ENCODE measurements around the gene CSPG4.
"Not testable (repeated sequence)": the region's sequence is repeated elsewhere in the genome, so short reads cannot be mapped to it uniquely, and the experiment has no call there.

CSPG4 gene

DNA sequence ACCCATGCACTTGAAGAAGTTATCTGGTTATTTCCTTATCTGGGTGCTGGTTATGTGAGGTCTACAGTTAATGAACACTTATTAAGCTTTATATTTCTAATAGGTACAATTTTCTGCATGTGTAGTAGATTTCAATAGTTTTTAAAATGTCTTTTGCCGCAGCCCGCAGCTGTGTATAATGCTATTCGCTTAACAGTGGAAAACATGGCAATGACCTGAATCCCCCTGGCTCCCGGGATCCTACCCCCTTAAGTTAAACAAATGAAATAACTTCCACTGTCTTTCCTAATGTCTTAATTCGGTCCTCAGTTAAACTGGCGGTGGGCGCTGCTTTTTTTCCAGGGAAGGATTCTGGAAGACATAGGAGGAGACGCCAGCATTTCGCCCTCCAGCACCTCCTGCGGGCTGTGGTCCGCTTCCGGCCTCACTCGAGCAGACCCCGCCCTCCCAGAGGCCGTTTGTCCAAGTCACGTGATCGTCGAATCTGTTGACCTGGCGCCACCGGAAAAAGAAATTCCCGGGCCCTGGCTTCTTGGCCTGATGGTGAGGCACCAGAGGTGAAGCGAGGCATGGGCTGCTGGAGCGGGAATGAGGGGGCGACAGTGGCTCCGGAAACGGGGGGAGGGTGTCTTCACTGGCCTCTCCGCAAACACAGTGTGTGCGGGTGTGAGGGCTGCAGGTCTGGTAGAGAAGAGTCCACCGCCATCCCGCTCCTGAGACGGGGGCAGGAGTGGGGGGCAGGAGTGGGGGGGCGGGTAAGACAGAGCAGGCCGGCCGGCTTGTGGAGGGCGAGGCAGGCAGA, 45.6 kb upstream of the CSPG4 start:
- TF ChIP-seq, protein P1, sequence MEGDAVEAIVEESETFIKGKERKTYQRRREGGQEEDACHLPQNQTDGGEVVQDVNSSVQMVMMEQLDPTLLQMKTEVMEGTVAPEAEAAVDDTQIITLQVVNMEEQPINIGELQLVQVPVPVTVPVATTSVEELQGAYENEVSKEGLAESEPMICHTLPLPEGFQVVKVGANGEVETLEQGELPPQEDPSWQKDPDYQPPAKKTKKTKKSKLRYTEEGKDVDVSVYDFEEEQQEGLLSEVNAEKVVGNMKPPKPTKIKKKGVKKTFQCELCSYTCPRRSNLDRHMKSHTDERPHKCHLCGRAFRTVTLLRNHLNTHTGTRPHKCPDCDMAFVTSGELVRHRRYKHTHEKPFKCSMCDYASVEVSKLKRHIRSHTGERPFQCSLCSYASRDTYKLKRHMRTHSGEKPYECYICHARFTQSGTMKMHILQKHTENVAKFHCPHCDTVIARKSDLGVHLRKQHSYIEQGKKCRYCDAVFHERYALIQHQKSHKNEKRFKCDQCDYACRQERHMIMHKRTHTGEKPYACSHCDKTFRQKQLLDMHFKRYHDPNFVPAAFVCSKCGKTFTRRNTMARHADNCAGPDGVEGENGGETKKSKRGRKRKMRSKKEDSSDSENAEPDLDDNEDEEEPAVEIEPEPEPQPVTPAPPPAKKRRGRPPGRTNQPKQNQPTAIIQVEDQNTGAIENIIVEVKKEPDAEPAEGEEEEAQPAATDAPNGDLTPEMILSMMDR (IDR thresholded peaks at IDR 0.05; ENCODE audit: low read depth, low read length) = peak; percentile 36; the same call in 1 of the 2 replicates
- no peaks in the 10 kb centered on the region for H3K27me3 ChIP-seq (ENCODE audit: insufficient read depth, low read depth, severe bottlenecking)
- H3K27ac ChIP-seq = peak overlapping the region; percentile 72
- H3K36me3 ChIP-seq = no peaks in the 10 kb centered on the region
- peak overlapping the region; percentile 58 for H3K4me3 ChIP-seq (ENCODE audit: low read depth, low read length)
- H3K9me3 ChIP-seq (ENCODE audit: severe bottlenecking) = no peaks in the 10 kb centered on the region
- peak; percentile 96 for DNase-seq

GRCh38 chr15:75754871-75755270, 42.2 kb upstream of the CSPG4 start:
- not testable (repeated sequence) for H3K27me3 ChIP-seq (ENCODE audit: insufficient read depth, low read depth, severe bottlenecking); H3K4me3 ChIP-seq (ENCODE audit: low read depth, low read length); H3K36me3 ChIP-seq; H3K27ac ChIP-seq; H3K9me3 ChIP-seq (ENCODE audit: severe bottlenecking); DNase-seq

- Histone ChIP-seq H3K27me3 (ENCODE audit: insufficient read depth, low read depth, severe bottlenecking) (no peaks in the 10 kb centered on the region), H3K36me3 (no peaks in the 10 kb centered on the region), H3K9me3 (ENCODE audit: severe bottlenecking) (no peaks in the 10 kb centered on the region)
These were observed 40.5 kb upstream of the CSPG4 start for GRCh38 chr15:75753145-75753544.

GRCh38 chr15:75751891-75752290, 39.2 kb upstream of the CSPG4 start:
- Histone ChIP-seq H3K9me3 (ENCODE audit: severe bottlenecking) (no peaks in the 10 kb centered on the region), H3K36me3 (no peaks in the 10 kb centered on the region), H3K27me3 (ENCODE audit: insufficient read depth, low read depth, severe bottlenecking) (no peaks in the 10 kb centered on the region), H3K4me3 (ENCODE audit: low read depth, low read length) (no peak overlapping the region), H3K27ac (no peak overlapping the region)
- TF ChIP-seq, protein P1 (IDR thresholded peaks at IDR 0.05; ENCODE audit: low read depth, low read length) = no peak
- DNase-seq = no peak

More at GRCh38 chr15:75753145-75753544, 40.5 kb upstream of the CSPG4 start:
- H3K27ac ChIP-seq = no peak overlapping the region
- H3K4me3 ChIP-seq (ENCODE audit: low read depth, low read length) = no peak overlapping the region
- no peak for DNase-seq
- TF ChIP-seq, protein P1 (IDR thresholded peaks at IDR 0.05; ENCODE audit: low read depth, low read length) = no peak

DNA sequence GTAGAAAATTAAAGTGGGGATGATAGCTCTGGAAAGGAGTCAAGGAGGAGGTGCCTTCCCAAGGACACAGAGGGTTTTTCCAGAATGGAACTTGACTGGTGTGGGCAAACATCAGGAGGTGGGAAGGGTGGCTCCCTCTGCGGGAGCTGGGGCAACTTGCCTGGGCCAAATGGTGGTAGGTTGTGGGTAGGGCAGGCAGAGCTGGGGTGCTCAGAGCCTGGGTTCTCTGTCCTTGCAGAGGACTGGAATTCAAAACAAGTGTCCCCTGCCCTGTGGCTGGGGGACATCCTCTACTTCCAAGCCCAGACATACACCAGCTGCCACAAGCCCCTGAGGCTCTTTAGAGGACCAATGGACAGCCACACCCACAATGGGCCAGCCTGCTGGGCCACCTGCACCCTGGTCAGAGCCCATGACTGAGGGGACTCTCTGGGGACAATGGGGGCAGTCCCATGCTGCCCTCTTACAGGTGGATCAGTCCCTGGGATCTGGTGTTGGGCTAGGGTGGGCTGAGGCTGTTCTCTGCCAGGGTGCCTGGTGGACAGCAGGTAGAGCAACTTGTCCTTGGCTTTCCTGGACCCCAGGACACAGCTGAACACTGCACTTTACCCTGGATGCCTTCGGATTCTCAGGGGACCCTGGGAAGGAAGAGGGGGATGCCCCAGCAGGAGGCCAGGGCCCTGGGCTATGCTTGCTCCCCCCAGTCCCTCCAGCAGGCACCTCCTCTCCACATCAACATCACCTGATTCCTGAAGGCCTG, 38.6 kb upstream of the CSPG4 start:
- DNase-seq = no peak
- H3K9me3 ChIP-seq (ENCODE audit: severe bottlenecking) = no peaks in the 10 kb centered on the region
- no peaks in the 10 kb centered on the region for H3K36me3 ChIP-seq
- no peaks in the 10 kb centered on the region for H3K27me3 ChIP-seq (ENCODE audit: insufficient read depth, low read depth, severe bottlenecking)
- no peak overlapping the region for H3K27ac ChIP-seq
- H3K4me3 ChIP-seq (ENCODE audit: low read depth, low read length) = no peak overlapping the region
- TF ChIP-seq, protein P1 (IDR thresholded peaks at IDR 0.05; ENCODE audit: low read depth, low read length) = no peak

DNA sequence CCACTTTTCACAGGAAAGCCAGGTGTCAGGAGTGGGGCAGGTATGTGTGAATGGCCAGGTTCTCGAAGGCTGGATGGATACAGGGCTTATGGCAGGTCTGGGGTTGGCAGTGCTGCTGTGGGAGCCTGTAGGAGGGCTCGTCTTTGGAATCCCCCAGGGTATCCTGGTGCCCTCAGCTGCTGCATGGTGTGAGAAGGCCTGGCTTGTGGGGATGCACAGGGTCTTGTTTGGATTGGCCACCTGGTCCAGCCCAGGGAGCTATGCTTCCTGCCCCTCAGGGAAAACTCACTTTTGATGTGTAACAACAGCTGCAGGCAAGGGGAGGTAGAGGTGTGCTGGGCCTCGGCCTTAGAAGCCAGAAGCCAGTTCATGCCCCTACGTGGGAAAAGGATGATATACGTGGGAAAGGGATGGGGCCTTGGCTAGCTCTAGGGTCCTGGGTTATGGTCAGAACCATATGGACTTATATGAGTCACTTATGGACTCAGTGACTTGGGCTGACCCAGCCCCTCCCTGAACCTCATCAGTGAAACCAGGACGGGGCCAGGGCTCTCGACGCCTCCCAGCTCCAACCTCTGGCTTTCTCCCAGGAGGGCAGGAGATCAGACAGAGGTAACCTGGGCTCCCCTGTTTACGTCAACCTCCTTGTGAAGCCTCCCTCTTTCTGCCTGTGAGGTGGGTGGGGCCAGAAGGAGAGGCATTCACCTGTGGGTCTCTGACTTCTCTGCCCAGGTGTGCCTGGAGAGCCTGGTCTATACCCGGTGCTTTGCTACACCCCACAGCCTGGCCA, 37.8 kb upstream of the CSPG4 start:
- Histone ChIP-seq H3K27me3 (ENCODE audit: insufficient read depth, low read depth, severe bottlenecking) (no peaks in the 10 kb centered on the region), H3K27ac (no peak overlapping the region), H3K36me3 (no peaks in the 10 kb centered on the region), H3K9me3 (ENCODE audit: severe bottlenecking) (no peaks in the 10 kb centered on the region), H3K4me3 (ENCODE audit: low read depth, low read length) (no peak overlapping the region)
- DNase-seq = no peak
- TF ChIP-seq, protein P1 (IDR thresholded peaks at IDR 0.05; ENCODE audit: low read depth, low read length) = no peak
